ENCODE results near the gene SMARCC1.

Gene SMARCC1

DNA sequence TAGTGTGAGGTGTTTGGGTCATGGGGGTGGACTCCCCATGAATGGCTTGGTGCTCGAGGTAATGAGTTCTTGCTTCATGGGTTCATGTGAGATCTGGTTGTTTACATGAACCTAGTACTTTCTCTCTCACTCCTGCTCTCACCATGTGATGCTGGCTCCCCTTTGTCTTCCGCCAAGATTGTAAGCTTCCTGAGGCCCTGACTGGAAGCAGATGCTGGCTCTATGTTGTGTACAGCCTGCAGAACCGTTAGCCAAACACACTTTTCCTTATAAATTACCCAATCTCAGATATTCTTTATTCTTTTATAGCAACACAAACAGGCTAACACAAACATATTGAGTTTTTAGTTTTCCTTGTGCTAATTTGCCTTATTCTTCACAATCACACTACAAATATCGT lies 199.9 kb downstream of the SMARCC1 start:
- H3K9ac ChIP-seq (ENCODE audit: low read length): no peak overlapping the region
- H3K27me3 ChIP-seq (ENCODE audit: control insufficient read depth in 1 of 2, insufficient read depth in 2 of 2, low read length in 2 of 2): peaks cover 8 to 20% of the 10 kb centered on the region in 2 donors
- H3K27ac ChIP-seq (ENCODE audit: low read depth, low read length): no peak overlapping the region
- no peaks in the 10 kb centered on the region for H3K4me1 ChIP-seq (ENCODE audit: insufficient read depth, low read length)
- no peak overlapping the region for H3K4me3 ChIP-seq (ENCODE audit: low read depth in 1 of 2, low read length in 2 of 2)
- no peaks in the 10 kb centered on the region for H3K36me3 ChIP-seq (ENCODE audit: insufficient read depth, low read length)
- no peaks in the 10 kb centered on the region for H3K9me3 ChIP-seq (ENCODE audit: low read length)

GRCh38 chr3:47581422-47581821 lies 200.3 kb downstream of the SMARCC1 start:
- no peaks in the 10 kb centered on the region for H3K9me3 ChIP-seq (ENCODE audit: low read length)
- no peak overlapping the region for H3K27ac ChIP-seq (ENCODE audit: low read depth, low read length)
- no peaks in the 10 kb centered on the region for H3K36me3 ChIP-seq (ENCODE audit: insufficient read depth, low read length)
- peaks cover 8 to 22% of the 10 kb centered on the region in 2 donors for H3K27me3 ChIP-seq (ENCODE audit: control insufficient read depth in 1 of 2, insufficient read depth in 2 of 2, low read length in 2 of 2)
- H3K4me3 ChIP-seq (ENCODE audit: low read depth in 1 of 2, low read length in 2 of 2): no peak overlapping the region
- H3K4me1 ChIP-seq (ENCODE audit: insufficient read depth, low read length): no peaks in the 10 kb centered on the region
- H3K9ac ChIP-seq (ENCODE audit: low read length): no peak overlapping the region

- H3K36me3 ChIP-seq (ENCODE audit: insufficient read depth, low read length): no peaks in the 10 kb centered on the region
- H3K9me3 ChIP-seq (ENCODE audit: low read length): no peaks in the 10 kb centered on the region
- H3K4me1 ChIP-seq (ENCODE audit: insufficient read depth, low read length): no peaks in the 10 kb centered on the region
- H3K9ac ChIP-seq (ENCODE audit: low read length): no peak overlapping the region
- H3K27ac ChIP-seq (ENCODE audit: low read depth, low read length): no peak overlapping the region
- no peak overlapping the region for H3K4me3 ChIP-seq (ENCODE audit: low read depth in 1 of 2, low read length in 2 of 2)
- peaks cover 8 to 22% of the 10 kb centered on the region in 2 donors for H3K27me3 ChIP-seq (ENCODE audit: control insufficient read depth in 1 of 2, insufficient read depth in 2 of 2, low read length in 2 of 2)
Observed at GRCh38 chr3:47580481-47580880, 201.2 kb downstream of the SMARCC1 start.

- Histone ChIP-seq H3K4me1 (ENCODE audit: insufficient read depth, low read length) (no peaks in the 10 kb centered on the region), H3K27me3 (ENCODE audit: control insufficient read depth in 1 of 2, insufficient read depth in 2 of 2, low read length in 2 of 2) (peaks cover 8 to 22% of the 10 kb centered on the region in 2 donors), H3K27ac (ENCODE audit: low read depth, low read length) (no peak overlapping the region), H3K9ac (ENCODE audit: low read length) (no peak overlapping the region), H3K4me3 (ENCODE audit: low read depth in 1 of 2, low read length in 2 of 2) (no peak overlapping the region), H3K9me3 (ENCODE audit: low read length) (no peaks in the 10 kb centered on the region), H3K36me3 (ENCODE audit: insufficient read depth, low read length) (no peaks in the 10 kb centered on the region)
Observed at GRCh38 chr3:47579875-47580274, 201.8 kb downstream of the SMARCC1 start.

DNA sequence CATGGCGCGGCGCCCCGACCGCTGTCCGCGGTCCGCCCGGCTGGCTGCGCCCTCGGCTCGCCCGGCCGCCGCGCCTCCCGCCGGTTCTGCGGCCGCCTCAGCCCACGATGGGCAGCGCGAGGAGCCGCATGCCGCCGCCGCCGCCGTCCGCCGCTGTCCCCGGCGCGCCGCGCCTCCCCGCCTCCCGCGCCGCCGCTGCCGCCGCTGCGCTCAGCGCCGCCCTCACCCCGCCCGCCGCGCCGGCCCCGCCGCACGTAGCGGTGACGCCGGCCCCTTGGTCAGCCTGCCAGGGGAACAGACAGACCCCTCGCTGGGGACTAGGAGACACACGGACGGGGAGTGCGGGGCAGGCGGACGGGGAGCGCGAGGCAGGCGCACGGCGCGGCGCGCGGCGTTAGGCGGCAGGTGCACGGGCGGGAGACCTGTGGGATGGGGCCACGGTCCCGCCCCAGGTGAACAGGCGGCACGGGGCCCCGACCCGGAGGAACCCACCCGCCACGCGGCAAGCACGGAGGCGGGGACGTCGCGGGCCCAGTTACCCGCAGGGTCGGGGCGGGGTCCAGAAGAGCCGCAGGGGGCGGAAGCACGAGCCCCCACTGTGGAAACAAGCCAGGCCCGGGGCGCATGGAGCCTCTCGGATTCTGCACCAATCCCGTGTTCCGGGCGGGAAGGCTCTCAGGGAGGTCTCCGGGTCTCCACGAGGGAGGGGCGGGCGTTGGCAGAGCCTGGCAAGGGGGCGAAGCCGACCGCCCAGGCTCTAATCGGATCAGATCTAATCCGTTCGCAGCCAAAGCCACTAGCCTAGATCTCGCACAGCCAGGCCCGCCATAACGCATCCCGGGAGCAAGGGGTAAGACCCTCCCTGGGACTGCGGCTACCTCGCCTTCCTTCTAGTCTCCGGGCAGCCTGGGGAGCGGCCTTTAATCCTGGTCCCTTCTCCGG lies 202.7 kb downstream of the SMARCC1 start, which contains the start of gene CSPG5:
Gene CSPG5 (minus strand): TSS at position 175 of the 942 bp plus-strand sequence. CDS start 172 bp downstream, at position 3.
- no peak within 1 kb of the TSS for H3K9ac ChIP-seq (ENCODE audit: low read length)
- peaks cover 8 to 22% of the 10 kb centered on the region in 2 donors for H3K27me3 ChIP-seq (ENCODE audit: control insufficient read depth in 1 of 2, insufficient read depth in 2 of 2, low read length in 2 of 2)
- H3K36me3 ChIP-seq (ENCODE audit: insufficient read depth, low read length): no peaks in the 10 kb centered on the region
- no peaks in the 10 kb centered on the region for H3K9me3 ChIP-seq (ENCODE audit: low read length)
- H3K4me1 ChIP-seq (ENCODE audit: insufficient read depth, low read length): no peaks in the 10 kb centered on the region
- H3K4me3 ChIP-seq (ENCODE audit: low read depth in 1 of 2, low read length in 2 of 2): peak within 1 kb of the TSS in 1 of 2 donors; percentile 54
- H3K27ac ChIP-seq (ENCODE audit: low read depth, low read length): no peak within 1 kb of the TSS

- Histone ChIP-seq H3K9ac (ENCODE audit: low read length) (no peak overlapping the region), H3K4me1 (ENCODE audit: insufficient read depth, low read length) (no peaks in the 10 kb centered on the region), H3K4me3 (ENCODE audit: low read depth in 1 of 2, low read length in 2 of 2) (peak overlapping the region in 1 of 2 donors; percentile 54), H3K27me3 (ENCODE audit: control insufficient read depth in 1 of 2, insufficient read depth in 2 of 2, low read length in 2 of 2) (peaks cover 8 to 22% of the 10 kb centered on the region in 2 donors), H3K9me3 (ENCODE audit: low read length) (no peaks in the 10 kb centered on the region), H3K36me3 (ENCODE audit: insufficient read depth, low read length) (no peaks in the 10 kb centered on the region), H3K27ac (ENCODE audit: low read depth, low read length) (no peak overlapping the region)
Observed at GRCh38 chr3:47578119-47578632, 203.5 kb downstream of the SMARCC1 start.

- H3K9ac ChIP-seq (ENCODE audit: low read length): no peak overlapping the region
- peak overlapping the region in 1 of 2 donors; percentile 47 for H3K4me3 ChIP-seq (ENCODE audit: low read depth in 1 of 2, low read length in 2 of 2)
- H3K36me3 ChIP-seq (ENCODE audit: insufficient read depth, low read length): no peaks in the 10 kb centered on the region
- H3K9me3 ChIP-seq (ENCODE audit: low read length): no peaks in the 10 kb centered on the region
- no peak overlapping the region for H3K27ac ChIP-seq (ENCODE audit: low read depth, low read length)
- peaks cover 8 to 22% of the 10 kb centered on the region in 2 donors for H3K27me3 ChIP-seq (ENCODE audit: control insufficient read depth in 1 of 2, insufficient read depth in 2 of 2, low read length in 2 of 2)
- H3K4me1 ChIP-seq (ENCODE audit: insufficient read depth, low read length): no peaks in the 10 kb centered on the region
Observed at GRCh38 chr3:47577583-47578118, 204.0 kb downstream of the SMARCC1 start.

- Histone ChIP-seq H3K4me1 (ENCODE audit: insufficient read depth, low read length) (no peaks in the 10 kb centered on the region), H3K9ac (ENCODE audit: low read length) (no peak overlapping the region), H3K27me3 (ENCODE audit: control insufficient read depth in 1 of 2, insufficient read depth in 2 of 2, low read length in 2 of 2) (peaks cover 0 to 12% of the 10 kb centered on the region in 2 donors), H3K9me3 (ENCODE audit: low read length) (no peaks in the 10 kb centered on the region), H3K36me3 (ENCODE audit: insufficient read depth, low read length) (no peaks in the 10 kb centered on the region), H3K27ac (ENCODE audit: low read depth, low read length) (no peak overlapping the region), H3K4me3 (ENCODE audit: low read depth in 1 of 2, low read length in 2 of 2) (no peak overlapping the region)
Observed at GRCh38 chr3:47573190-47574172, 208.2 kb downstream of the SMARCC1 start.

- no peak overlapping the region for H3K27ac ChIP-seq (ENCODE audit: low read depth, low read length)
- H3K4me3 ChIP-seq (ENCODE audit: low read depth in 1 of 2, low read length in 2 of 2): no peak overlapping the region
- no peak overlapping the region for H3K9ac ChIP-seq (ENCODE audit: low read length)
- H3K9me3 ChIP-seq (ENCODE audit: low read length): no peaks in the 10 kb centered on the region
- H3K36me3 ChIP-seq (ENCODE audit: insufficient read depth, low read length): no peaks in the 10 kb centered on the region
- H3K4me1 ChIP-seq (ENCODE audit: insufficient read depth, low read length): no peaks in the 10 kb centered on the region
- H3K27me3 ChIP-seq (ENCODE audit: control insufficient read depth in 1 of 2, insufficient read depth in 2 of 2, low read length in 2 of 2): no peaks in the 10 kb centered on the region
Observed at GRCh38 chr3:47571391-47572175, 210.1 kb downstream of the SMARCC1 start.

DNA sequence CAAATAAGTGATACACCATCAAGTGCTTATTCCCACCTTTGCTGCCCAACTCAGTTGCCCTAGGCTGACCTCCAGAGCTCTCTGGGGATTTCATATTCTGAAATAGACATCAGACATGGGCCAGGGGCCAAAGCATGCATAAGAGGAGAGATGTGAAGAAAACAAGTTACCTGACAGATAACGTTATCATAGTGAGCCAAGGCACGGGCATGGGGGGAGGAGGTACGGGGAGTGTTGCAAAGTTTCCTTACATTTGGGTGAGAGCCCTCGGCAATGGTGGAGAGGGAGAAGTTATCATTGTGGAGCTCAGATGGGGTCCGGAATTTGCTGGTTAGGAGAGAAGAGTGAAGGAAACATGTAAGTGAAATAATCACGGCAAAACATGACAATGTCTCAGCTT lies 212.8 kb downstream of the SMARCC1 start:
- Histone ChIP-seq H3K4me1 (ENCODE audit: insufficient read depth, low read length) (no peaks in the 10 kb centered on the region), H3K9ac (ENCODE audit: low read length) (no peak overlapping the region), H3K27me3 (ENCODE audit: control insufficient read depth in 1 of 2, insufficient read depth in 2 of 2, low read length in 2 of 2) (no peaks in the 10 kb centered on the region), H3K27ac (ENCODE audit: low read depth, low read length) (no peak overlapping the region), H3K9me3 (ENCODE audit: low read length) (no peaks in the 10 kb centered on the region), H3K36me3 (ENCODE audit: insufficient read depth, low read length) (no peaks in the 10 kb centered on the region), H3K4me3 (ENCODE audit: low read depth in 1 of 2, low read length in 2 of 2) (no peak overlapping the region)

Data from muscle layer of colon (tissue), 2 donors.